Breast epithelium (tissue), 4 donors: ENCODE results near the gene PNPO. TPM values are rescaled to one million over a fixed set of nuclear protein-coding genes. Genes with fewer than 3 reads are reported as not detected.

Experiments used
- DNase-seq, 2 donors: peaks; one replicate each; pipeline ENCODE4 v3.0.0-alpha.2; 2019; ENCODE audit warnings: low spot score in 2 of 2
- H3K27ac ChIP-seq, 2 donors: fragments of 200-600 bp; sonication (generic) in 1 of 2; one replicate each; pipeline ENCODE4 v1.5.1; 2016 to 2019; ENCODE audit warnings: mild to moderate bottlenecking in 1 of 2
- H3K27me3 ChIP-seq, 2 donors: fragments of 200-600 bp; sonication (generic) in 1 of 2; one replicate each; pipeline versions ENCODE4 v1.5.1 to v1.6.0; 2017 to 2019; ENCODE audit warnings: control low read depth in 1 of 2, mild to moderate bottlenecking in 1 of 2
- H3K36me3 ChIP-seq: fragments of 200-600 bp; one replicate; pipeline ENCODE4 v1.5.1; 2019
- H3K4me1 ChIP-seq, 2 donors: fragments of 200-600 bp; sonication (generic); one replicate each; pipeline ENCODE4 v1.5.1; 2016 to 2019; ENCODE audit warnings: control low read depth in 1 of 2
- H3K4me3 ChIP-seq, 3 donors: fragments of 200-600 bp; sonication (generic); 1 replicate in 2 of 3; 2 replicates in 1 of 3; pipeline ENCODE4 v1.5.1; 2016 to 2019; ENCODE audit warnings: mild to moderate bottlenecking in 3 of 3, moderate library complexity in 2 of 3
- H3K9me3 ChIP-seq, 2 donors: fragments of 200-600 bp; sonication (generic) in 1 of 2; one replicate each; pipeline ENCODE4 v1.5.1; 2016 to 2019; ENCODE audit warnings: control low read depth in 1 of 2
- CTCF ChIP-seq, 3 donors: fragments of 450-650 bp; IDR thresholded peaks; one replicate each; pipeline ENCODE4 v1.5.1; 2016 to 2017; ENCODE audit warnings: antibody characterized with exemption in 3 of 3, mild to moderate bottlenecking in 3 of 3, moderate library complexity in 3 of 3
- POLR2A ChIP-seq: fragments of 450-650 bp; IDR thresholded peaks from one replicate; pipeline ENCODE4 v1.6.1; 2016; ENCODE audit warnings: antibody characterized with exemption, mild to moderate bottlenecking, moderate library complexity
- POLR2AphosphoS5 ChIP-seq, 3 donors: sonication (generic); formaldehyde crosslinking; IDR thresholded peaks; one replicate each; pipeline ENCODE4 v1.6.1; 2017; ENCODE audit warnings: antibody characterized with exemption in 3 of 3
- intact Hi-C: fragments of 100-400 bp; cut with DNase I; formaldehyde crosslinking; loops from one replicate; pipeline ENCODE4 v1.15.1; 2023; ENCODE audit warnings: low total_unique reads
- total RNA-seq, 3 donors: library from RNA; depleted of rRNA; stranded (reverse); fragments of >200 nt; gene quantifications; one replicate each; pipeline ENCODE4 v1.1.0, GENCODE V29; 2016

PNPO gene
- total RNA-seq, 3 donors from 2014 or later: 28.3 to 61.2 (median 34.7) TPM

- H3K27ac ChIP-seq: peak overlapping the region; percentile 77 to 83
- H3K36me3 ChIP-seq: no peaks in the 10 kb centered on the region
- DNase-seq: peak in 1 of 2 donors; percentile 81
- H3K4me1 ChIP-seq: peaks cover 15 to 17% of the 10 kb centered on the region in 2 donors
- H3K27me3 ChIP-seq: no peaks in the 10 kb centered on the region
- TF ChIP-seq CTCF (IDR thresholded peaks at IDR 0.05) (no peak), POLR2A (no peak), POLR2AphosphoS5 (IDR thresholded peaks at IDR 0.05) (no peak)
- intact Hi-C loops: no loop called here
- no peaks in the 10 kb centered on the region for H3K9me3 ChIP-seq
- no peak overlapping the region for H3K4me3 ChIP-seq
Observed at GRCh38 chr17:47914306-47914948, 26.9 kb upstream of the PNPO start.

GRCh38 chr17:47915776-47916398 is 25.5 kb upstream of the PNPO start:
- Histone ChIP-seq H3K4me3 (peak overlapping the region in 1 of 3 donors; percentile 23), H3K36me3 (no peaks in the 10 kb centered on the region), H3K27me3 (no peaks in the 10 kb centered on the region), H3K27ac (peak overlapping the region; percentile 83 to 89), H3K4me1 (peaks cover 14 to 17% of the 10 kb centered on the region in 2 donors), H3K9me3 (no peaks in the 10 kb centered on the region)
- intact Hi-C loops: no loop called here
- DNase-seq: peak in 1 of 2 donors; percentile 67
- no peak for TF ChIP-seq POLR2AphosphoS5 (IDR thresholded peaks at IDR 0.05)
- no peak for TF ChIP-seq POLR2A
- TF ChIP-seq CTCF (IDR thresholded peaks at IDR 0.05): no peak

GRCh38 chr17:47916489-47917208 is 24.7 kb upstream of the PNPO start:
- H3K4me1 ChIP-seq: peaks cover 14 to 17% of the 10 kb centered on the region in 2 donors
- H3K27ac ChIP-seq: peak overlapping the region; percentile 83 to 89
- no peak for TF ChIP-seq POLR2A
- no peak for TF ChIP-seq POLR2AphosphoS5 (IDR thresholded peaks at IDR 0.05)
- no peak for TF ChIP-seq CTCF (IDR thresholded peaks at IDR 0.05)
- no peaks in the 10 kb centered on the region for H3K27me3 ChIP-seq
- H3K4me3 ChIP-seq: no peak overlapping the region
- intact Hi-C loops: no loop called here
- no peaks in the 10 kb centered on the region for H3K9me3 ChIP-seq
- no peak for DNase-seq
- H3K36me3 ChIP-seq: no peaks in the 10 kb centered on the region

GRCh38 chr17:47917581-47917980 is 23.8 kb upstream of the PNPO start:
- Histone ChIP-seq H3K4me1 (peaks cover 14 to 17% of the 10 kb centered on the region in 2 donors), H3K27ac (no peak overlapping the region), H3K27me3 (no peaks in the 10 kb centered on the region), H3K4me3 (no peak overlapping the region), H3K9me3 (no peaks in the 10 kb centered on the region), H3K36me3 (no peaks in the 10 kb centered on the region)
- DNase-seq: no peak
- TF ChIP-seq CTCF (IDR thresholded peaks at IDR 0.05): no peak
- TF ChIP-seq POLR2AphosphoS5 (IDR thresholded peaks at IDR 0.05): no peak
- no peak for TF ChIP-seq POLR2A
- intact Hi-C loops: no loop called here

GRCh38 chr17:47918006-47918405 is 23.4 kb upstream of the PNPO start:
- no peak overlapping the region for H3K4me3 ChIP-seq
- no peak for DNase-seq
- no peaks in the 10 kb centered on the region for H3K36me3 ChIP-seq
- intact Hi-C loops: loop anchor here (1.0 kb wide), 1 partner anchor 19 kb away; no protein-coding TSS in a partner anchor
- H3K27ac ChIP-seq: no peak overlapping the region
- no peaks in the 10 kb centered on the region for H3K9me3 ChIP-seq
- TF ChIP-seq POLR2A (no peak), CTCF (IDR thresholded peaks at IDR 0.05) (no peak), POLR2AphosphoS5 (IDR thresholded peaks at IDR 0.05) (no peak)
- no peaks in the 10 kb centered on the region for H3K27me3 ChIP-seq
- peaks cover 14 to 17% of the 10 kb centered on the region in 2 donors for H3K4me1 ChIP-seq
